ENCODE measurements around the gene SUCNR1.
A peak's percentile ranks its signal among the peaks of the same experiment; 100 is the strongest.
"Not testable (repeated sequence)": the region's sequence is repeated elsewhere in the genome, so short reads cannot be mapped to it uniquely, and the experiment has no call there.

Gene SUCNR1

GRCh38 chr3:151881137-151881536, 7.7 kb downstream of the SUCNR1 start:
- H2AK5ac ChIP-seq (ENCODE audit: low read length, severe bottlenecking) = no peak overlapping the region
- H2BK120ac ChIP-seq (ENCODE audit: low read depth, low read length) = no peak overlapping the region
- H2AFZ ChIP-seq (ENCODE audit: low read depth, low read length) = no peak overlapping the region
- H3K4me1 ChIP-seq (ENCODE audit: control insufficient read depth, insufficient read depth, low read depth, low read length) = no peaks in the 10 kb centered on the region
- no peak overlapping the region for H3K14ac ChIP-seq (ENCODE audit: low read length in 2 of 2)
- H3K9me3 ChIP-seq (ENCODE audit: control insufficient read depth, low read length) = peaks cover 3% of the 10 kb centered on the region
- H3K9ac ChIP-seq (ENCODE audit: low read length) = no peak overlapping the region
- no peak overlapping the region for H3K18ac ChIP-seq (ENCODE audit: low read depth in 1 of 2, low read length in 2 of 2)
- peak overlapping the region in 1 of 2 experiments; percentile 75 for H2BK12ac ChIP-seq (ENCODE audit: low read length in 2 of 2)
- H3K4me3 ChIP-seq (ENCODE audit: insufficient read depth in 1 of 2, low read depth in 1 of 2, low read length in 2 of 2) = no peak overlapping the region
- H3K27me3 ChIP-seq (ENCODE audit: control insufficient read depth in 1 of 2, insufficient read depth in 1 of 2, low read length in 2 of 2) = no peaks in the 10 kb centered on the region
- no peaks in the 10 kb centered on the region for H3K79me1 ChIP-seq (replicated peaks; ENCODE audit: low read length, poor library complexity, severe bottlenecking)
- H3K27ac ChIP-seq (ENCODE audit: low read length, poor library complexity, severe bottlenecking) = no peak overlapping the region
- H2BK5ac ChIP-seq (ENCODE audit: low read depth, low read length, poor library complexity, severe bottlenecking) = no peak overlapping the region
- H3K4me2 ChIP-seq (ENCODE audit: low read length, poor library complexity, severe bottlenecking) = no peak overlapping the region
- WGBS = 95% methylated on average over 6 of the region's 6 CpGs
- H4K91ac ChIP-seq (ENCODE audit: low read length) = no peak overlapping the region
- H3K36me3 ChIP-seq (ENCODE audit: control insufficient read depth in 1 of 2, insufficient read depth in 2 of 2, low read depth in 1 of 2, low read length in 2 of 2) = no peaks in the 10 kb centered on the region
- no peak overlapping the region for H3K4ac ChIP-seq (ENCODE audit: low read depth in 1 of 2, low read length in 2 of 2)
- H3K23ac ChIP-seq (ENCODE audit: low read length in 2 of 2) = no peak overlapping the region
- DNase-seq = no peak
- no peak overlapping the region for H4K8ac ChIP-seq (ENCODE audit: low read length)
- H2BK15ac ChIP-seq (ENCODE audit: low read depth, poor library complexity, severe bottlenecking) = no peak overlapping the region

DNA sequence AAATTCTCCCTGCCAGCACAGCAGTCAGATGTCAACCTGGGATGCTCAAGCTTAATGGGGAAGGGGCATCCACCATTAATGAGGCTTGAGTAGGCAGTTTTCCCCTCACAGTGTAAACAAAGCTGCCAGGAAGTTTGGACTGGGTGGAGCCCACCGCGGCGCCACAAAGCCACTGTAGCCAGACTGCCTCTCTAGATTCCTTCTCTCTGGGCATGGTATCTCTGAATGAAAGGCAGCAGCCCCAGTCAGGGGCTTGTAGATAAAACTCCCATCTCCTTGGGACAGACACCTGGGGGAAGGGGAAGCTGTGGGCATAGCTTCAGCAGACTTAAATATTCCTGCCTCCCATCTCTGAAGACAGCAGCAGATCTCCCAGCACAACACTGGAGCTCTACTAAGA, 12.0 kb downstream of the SUCNR1 start:
- not testable (repeated sequence) for H3K9me3 ChIP-seq (ENCODE audit: control insufficient read depth, low read length); H2BK120ac ChIP-seq (ENCODE audit: low read depth, low read length)
- 98% methylated on average over 3 of the region's 3 CpGs for WGBS

DNA sequence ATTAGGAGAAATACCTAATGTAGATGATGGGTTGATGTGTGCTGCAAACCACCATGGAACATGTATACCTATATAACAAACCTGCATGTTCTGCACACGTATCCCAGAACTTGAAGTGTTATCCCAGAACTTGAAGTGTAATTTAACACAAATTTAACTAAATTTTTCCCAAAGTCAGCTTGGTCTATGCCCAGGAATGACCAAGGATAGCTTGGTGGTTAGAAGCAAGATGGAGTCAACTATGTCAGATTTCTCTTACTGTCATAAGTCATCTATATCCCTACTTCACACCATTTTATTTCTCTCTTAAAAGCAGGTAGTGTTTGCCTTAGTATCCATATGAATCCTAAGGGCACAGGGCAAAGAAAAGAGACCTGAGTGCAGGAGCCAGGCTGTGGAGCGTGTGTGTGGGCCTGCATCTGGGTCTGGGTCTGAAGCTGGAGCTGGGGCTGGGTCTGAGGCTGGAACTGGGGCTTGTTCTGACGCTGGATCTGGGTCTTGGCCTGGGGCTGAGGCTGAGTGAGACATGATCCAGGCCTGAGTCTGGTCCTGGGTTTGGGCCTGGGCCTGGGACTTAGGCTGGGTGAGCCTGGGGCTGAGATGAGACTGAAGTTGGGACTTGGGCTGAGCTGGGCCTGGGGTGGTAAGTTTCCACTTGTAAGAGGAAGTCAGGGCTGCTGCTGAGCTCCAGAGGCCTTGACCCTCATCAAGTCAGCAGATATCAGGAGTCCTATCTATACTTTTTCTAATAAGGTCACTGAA, 14.2 kb downstream of the SUCNR1 start:
- not testable (repeated sequence) for H4K8ac ChIP-seq (ENCODE audit: low read length); H2BK15ac ChIP-seq (ENCODE audit: low read depth, poor library complexity, severe bottlenecking); H3K27ac ChIP-seq (ENCODE audit: low read length, poor library complexity, severe bottlenecking); H2BK12ac ChIP-seq (ENCODE audit: low read length in 2 of 2); H3K27me3 ChIP-seq (ENCODE audit: control insufficient read depth in 1 of 2, insufficient read depth in 1 of 2, low read length in 2 of 2); H3K4ac ChIP-seq (ENCODE audit: low read depth in 1 of 2, low read length in 2 of 2); H3K9ac ChIP-seq (ENCODE audit: low read length); H2BK5ac ChIP-seq (ENCODE audit: low read depth, low read length, poor library complexity, severe bottlenecking); H2BK120ac ChIP-seq (ENCODE audit: low read depth, low read length); H2AK5ac ChIP-seq (ENCODE audit: low read length, severe bottlenecking); H3K4me2 ChIP-seq (ENCODE audit: low read length, poor library complexity, severe bottlenecking); H3K23ac ChIP-seq (ENCODE audit: low read length in 2 of 2); H3K79me1 ChIP-seq (replicated peaks; ENCODE audit: low read length, poor library complexity, severe bottlenecking); H3K9me3 ChIP-seq (ENCODE audit: control insufficient read depth, low read length); DNase-seq; H2AFZ ChIP-seq (ENCODE audit: low read depth, low read length); H3K18ac ChIP-seq (ENCODE audit: low read depth in 1 of 2, low read length in 2 of 2); H3K14ac ChIP-seq (ENCODE audit: low read length in 2 of 2); H4K91ac ChIP-seq (ENCODE audit: low read length); H3K36me3 ChIP-seq (ENCODE audit: control insufficient read depth in 1 of 2, insufficient read depth in 2 of 2, low read depth in 1 of 2, low read length in 2 of 2); H3K4me3 ChIP-seq (ENCODE audit: insufficient read depth in 1 of 2, low read depth in 1 of 2, low read length in 2 of 2); H3K4me1 ChIP-seq (ENCODE audit: control insufficient read depth, insufficient read depth, low read depth, low read length)
- no CpG with 5 or more reads among the region's 3 CpGs for WGBS

More for the DNA sequence above, 12.0 kb downstream of the SUCNR1 start:
- H3K4me3 ChIP-seq (ENCODE audit: insufficient read depth in 1 of 2, low read depth in 1 of 2, low read length in 2 of 2); H3K36me3 ChIP-seq (ENCODE audit: control insufficient read depth in 1 of 2, insufficient read depth in 2 of 2, low read depth in 1 of 2, low read length in 2 of 2); H3K23ac ChIP-seq (ENCODE audit: low read length in 2 of 2); H2BK12ac ChIP-seq (ENCODE audit: low read length in 2 of 2); H4K91ac ChIP-seq (ENCODE audit: low read length); H2AK5ac ChIP-seq (ENCODE audit: low read length, severe bottlenecking); H2AFZ ChIP-seq (ENCODE audit: low read depth, low read length); H3K27me3 ChIP-seq (ENCODE audit: control insufficient read depth in 1 of 2, insufficient read depth in 1 of 2, low read length in 2 of 2); H3K14ac ChIP-seq (ENCODE audit: low read length in 2 of 2); H3K18ac ChIP-seq (ENCODE audit: low read depth in 1 of 2, low read length in 2 of 2); H2BK5ac ChIP-seq (ENCODE audit: low read depth, low read length, poor library complexity, severe bottlenecking); H3K4ac ChIP-seq (ENCODE audit: low read depth in 1 of 2, low read length in 2 of 2); H3K4me1 ChIP-seq (ENCODE audit: control insufficient read depth, insufficient read depth, low read depth, low read length); H3K79me1 ChIP-seq (replicated peaks; ENCODE audit: low read length, poor library complexity, severe bottlenecking); H3K27ac ChIP-seq (ENCODE audit: low read length, poor library complexity, severe bottlenecking); H3K9ac ChIP-seq (ENCODE audit: low read length); H4K8ac ChIP-seq (ENCODE audit: low read length); H3K4me2 ChIP-seq (ENCODE audit: low read length, poor library complexity, severe bottlenecking); DNase-seq: not testable (repeated sequence)
- peak overlapping the region; percentile 52 for H2BK15ac ChIP-seq (ENCODE audit: low read depth, poor library complexity, severe bottlenecking)

GRCh38 chr3:151890721-151891141, 17.3 kb downstream of the SUCNR1 start:
- H3K36me3 ChIP-seq (ENCODE audit: control insufficient read depth in 1 of 2, insufficient read depth in 2 of 2, low read depth in 1 of 2, low read length in 2 of 2) = no peaks in the 10 kb centered on the region
- no peaks in the 10 kb centered on the region for H3K9me3 ChIP-seq (ENCODE audit: control insufficient read depth, low read length)
- no peak overlapping the region for H3K23ac ChIP-seq (ENCODE audit: low read length in 2 of 2)
- H3K4me2 ChIP-seq (ENCODE audit: low read length, poor library complexity, severe bottlenecking) = no peak overlapping the region
- no peak overlapping the region for H4K91ac ChIP-seq (ENCODE audit: low read length)
- H3K14ac ChIP-seq (ENCODE audit: low read length in 2 of 2) = no peak overlapping the region
- H2AK5ac ChIP-seq (ENCODE audit: low read length, severe bottlenecking) = no peak overlapping the region
- H3K27me3 ChIP-seq (ENCODE audit: control insufficient read depth in 1 of 2, insufficient read depth in 1 of 2, low read length in 2 of 2) = no peaks in the 10 kb centered on the region
- no peak overlapping the region for H3K27ac ChIP-seq (ENCODE audit: low read length, poor library complexity, severe bottlenecking)
- H3K9ac ChIP-seq (ENCODE audit: low read length) = no peak overlapping the region
- H2BK5ac ChIP-seq (ENCODE audit: low read depth, low read length, poor library complexity, severe bottlenecking) = no peak overlapping the region
- H3K4me1 ChIP-seq (ENCODE audit: control insufficient read depth, insufficient read depth, low read depth, low read length) = peaks cover 1% of the 10 kb centered on the region
- no peak overlapping the region for H4K8ac ChIP-seq (ENCODE audit: low read length)
- H2BK15ac ChIP-seq (ENCODE audit: low read depth, poor library complexity, severe bottlenecking) = no peak overlapping the region
- H2BK12ac ChIP-seq (ENCODE audit: low read length in 2 of 2) = no peak overlapping the region
- H3K18ac ChIP-seq (ENCODE audit: low read depth in 1 of 2, low read length in 2 of 2) = peak overlapping the region in 1 of 2 experiments; percentile 12
- WGBS = 64% methylated on average over 2 of the region's 4 CpGs
- H2AFZ ChIP-seq (ENCODE audit: low read depth, low read length) = no peak overlapping the region
- no peak for DNase-seq
- no peak overlapping the region for H2BK120ac ChIP-seq (ENCODE audit: low read depth, low read length)
- no peak overlapping the region for H3K4me3 ChIP-seq (ENCODE audit: insufficient read depth in 1 of 2, low read depth in 1 of 2, low read length in 2 of 2)
- no peaks in the 10 kb centered on the region for H3K79me1 ChIP-seq (replicated peaks; ENCODE audit: low read length, poor library complexity, severe bottlenecking)
- no peak overlapping the region for H3K4ac ChIP-seq (ENCODE audit: low read depth in 1 of 2, low read length in 2 of 2)

Data from mesenchymal stem cell (in vitro differentiated cells and primary cell).